IPS DF 4.7 (cell line): ENCODE data around the gene CDH12.
"Not testable (repeated sequence)": the region's sequence is repeated elsewhere in the genome, so short reads cannot be mapped to it uniquely, and the experiment has no call there.

Source experiments
- DNase-seq: peaks from one replicate; pipeline ENCODE4 v3.0.0-alpha.2; 2013; ENCODE audit warnings: low spot score; ENCODE audit errors: extremely low read depth

Gene CDH12

DNA sequence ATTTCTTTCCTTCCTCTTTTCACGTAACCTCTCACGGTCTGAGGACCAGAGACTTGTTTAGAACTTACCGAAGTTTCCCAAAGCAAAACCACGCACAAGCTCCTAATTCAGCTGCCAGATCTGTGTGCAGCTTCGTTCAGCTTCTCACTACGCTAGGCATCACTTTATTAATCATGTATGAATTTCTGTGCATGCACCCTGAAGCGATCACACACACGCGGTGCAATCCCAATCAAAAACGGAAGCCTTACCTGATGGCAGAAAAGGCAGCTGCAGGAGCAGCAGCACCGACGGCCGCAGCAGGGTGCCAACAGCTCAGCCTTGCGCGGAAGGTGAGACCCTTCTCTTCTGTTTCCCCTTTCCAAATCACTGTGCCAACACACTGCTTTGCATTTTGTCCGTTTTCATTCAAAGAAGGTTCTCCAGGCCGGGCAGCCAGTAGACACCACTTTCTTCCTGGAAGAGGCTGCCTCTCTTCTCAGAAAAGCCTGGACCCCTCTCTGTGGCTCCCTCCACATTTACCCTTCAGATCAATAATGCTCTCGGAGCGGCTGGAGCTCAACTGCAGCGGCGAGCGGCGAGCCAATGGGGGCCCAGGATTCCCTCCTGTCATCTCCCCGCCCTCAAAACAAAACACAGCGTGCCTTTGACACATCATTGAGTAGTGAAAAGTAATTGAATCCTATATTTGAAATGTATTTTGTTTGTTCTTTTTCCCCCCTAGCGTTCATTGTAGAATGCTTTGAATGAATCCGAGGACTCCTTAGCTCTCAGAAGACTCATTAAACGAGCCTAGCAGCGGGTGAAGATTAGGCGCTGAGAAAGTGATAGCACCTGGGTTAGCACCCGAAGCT is at the start of gene CDH12:
CDH12 (minus strand) TSS at position 538 of the 854 bp plus-strand sequence.
- no peak for DNase-seq

GRCh38 chr5:22901885-22902284 is 48.7 kb upstream of the CDH12 start:
- no peak for DNase-seq

DNA sequence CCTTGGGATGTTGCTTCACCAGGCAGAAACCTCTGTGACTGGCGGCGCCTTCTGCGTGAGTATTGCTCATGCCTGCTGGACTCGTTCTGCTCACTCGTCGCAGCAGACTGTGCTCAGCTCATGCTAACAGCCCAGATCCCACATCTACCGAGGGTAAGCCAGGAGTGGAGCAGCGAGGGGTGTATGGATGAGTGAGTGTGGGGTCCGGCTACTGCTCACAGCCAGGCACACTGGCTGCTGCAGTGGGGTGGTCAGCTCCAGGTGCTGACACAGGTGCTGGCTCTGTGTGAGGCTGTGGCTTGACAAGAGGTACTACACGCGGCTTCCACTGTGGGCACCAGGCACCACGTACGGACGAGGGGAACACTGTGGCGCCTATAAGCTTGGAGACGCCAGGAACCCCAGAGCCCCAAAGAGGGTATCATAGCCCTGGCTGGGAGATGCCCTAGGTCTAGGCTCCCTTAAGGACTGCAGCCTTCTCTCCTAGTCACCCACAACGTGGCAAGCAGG is 47.7 kb upstream of the CDH12 start:
- DNase-seq: no peak

- DNase-seq: no peak
Observed at GRCh38 chr5:22899341-22899740, 46.2 kb upstream of the CDH12 start.

DNA sequence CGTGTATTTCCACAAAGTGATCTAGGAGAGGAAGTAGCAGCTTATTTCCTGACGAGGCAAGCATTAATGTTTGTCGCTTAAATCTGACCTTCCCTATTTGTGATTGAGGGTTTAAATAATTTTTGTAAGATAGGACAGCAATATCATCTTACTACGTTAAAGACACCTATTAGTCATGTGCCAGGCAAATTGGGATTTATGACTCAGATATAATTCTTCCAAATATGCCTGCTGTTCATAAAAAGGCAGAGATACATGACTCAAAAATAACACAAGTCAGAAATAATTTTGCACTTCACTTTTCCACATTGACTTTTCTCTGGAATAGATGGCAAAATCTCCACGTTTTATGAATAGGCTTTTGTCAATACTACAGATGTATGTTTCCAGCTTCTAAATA is 43.0 kb upstream of the CDH12 start:
- DNase-seq: no peak

DNA sequence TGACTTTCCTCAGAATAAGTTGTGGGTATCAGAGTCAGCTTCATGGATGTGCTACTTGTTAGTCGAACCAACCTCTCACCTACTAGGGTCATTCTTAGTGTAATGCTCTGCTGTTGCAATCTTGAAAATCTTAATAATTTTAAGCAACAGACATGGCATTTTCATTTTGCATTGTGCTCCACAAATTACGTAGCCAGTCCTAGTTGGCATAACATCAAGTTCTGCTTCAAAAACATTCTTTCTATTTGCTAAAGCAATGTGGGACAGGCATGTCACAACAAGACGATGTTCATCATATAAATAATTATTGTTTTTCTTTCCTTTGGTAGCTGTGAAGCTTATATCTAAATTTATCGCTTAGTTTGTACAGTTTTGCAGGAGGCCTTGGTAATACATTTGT is 39.3 kb upstream of the CDH12 start:
- DNase-seq: no peak

- no peak for DNase-seq
Observed at GRCh38 chr5:22889720-22890119, 36.6 kb upstream of the CDH12 start.

- no peak for DNase-seq
Observed at GRCh38 chr5:22887566-22887965, 34.4 kb upstream of the CDH12 start.

DNA sequence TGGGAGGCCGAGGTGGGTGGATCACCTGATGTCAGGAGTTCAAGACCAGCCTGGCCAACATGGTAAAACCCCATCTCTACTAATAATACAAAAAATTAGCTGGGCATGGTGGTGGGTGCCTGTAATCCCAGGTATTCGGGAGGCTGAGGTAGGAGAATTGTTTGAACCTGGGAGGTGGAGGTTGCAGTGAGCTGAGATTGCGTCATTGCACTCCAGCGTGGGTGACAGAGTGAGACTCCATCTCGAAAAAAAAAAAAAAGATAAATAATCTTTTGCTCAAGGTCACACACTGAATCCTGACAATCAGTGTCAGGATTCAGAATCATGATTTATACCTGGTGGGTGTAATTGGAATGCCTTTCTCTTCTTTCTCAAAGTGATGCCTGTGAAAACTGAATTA is 5.8 kb upstream of the CDH12 start:
- DNase-seq: not testable (repeated sequence)

GRCh38 chr5:22855824-22856223 is 2.7 kb upstream of the CDH12 start:
- DNase-seq: no peak

GRCh38 chr5:22850981-22851380 is 2.2 kb downstream of the CDH12 start:
- no peak for DNase-seq

DNA sequence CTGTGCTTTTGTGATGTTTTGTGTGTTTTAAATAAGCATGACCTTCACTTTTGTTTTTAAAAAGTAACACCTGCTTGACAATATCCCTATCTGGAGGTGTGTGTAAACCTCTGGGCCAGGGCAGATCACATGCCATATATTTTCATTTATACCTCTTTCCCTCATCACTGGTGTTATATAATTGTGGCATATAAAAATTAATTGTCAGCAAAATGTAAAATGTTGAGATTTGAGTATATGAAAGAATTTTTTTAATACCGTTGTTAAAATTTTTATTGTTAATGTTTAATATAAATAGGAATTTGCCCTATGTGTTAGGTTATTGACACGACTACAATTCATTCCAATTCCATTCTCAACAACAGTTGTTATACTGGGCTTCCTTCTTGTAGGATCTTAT is 6.5 kb downstream of the CDH12 start:
- DNase-seq: no peak

- DNase-seq: no peak
Observed at GRCh38 chr5:22844636-22845035, 8.5 kb downstream of the CDH12 start.

- DNase-seq: no peak
Observed at GRCh38 chr5:22844155-22844554, 9.0 kb downstream of the CDH12 start.

GRCh38 chr5:22842574-22842973 is 10.6 kb downstream of the CDH12 start:
- DNase-seq: no peak

- DNase-seq: no peak
Observed at GRCh38 chr5:22837803-22838202, 15.3 kb downstream of the CDH12 start.

- no peak for DNase-seq
Observed at GRCh38 chr5:22835686-22836085, 17.5 kb downstream of the CDH12 start.

DNA sequence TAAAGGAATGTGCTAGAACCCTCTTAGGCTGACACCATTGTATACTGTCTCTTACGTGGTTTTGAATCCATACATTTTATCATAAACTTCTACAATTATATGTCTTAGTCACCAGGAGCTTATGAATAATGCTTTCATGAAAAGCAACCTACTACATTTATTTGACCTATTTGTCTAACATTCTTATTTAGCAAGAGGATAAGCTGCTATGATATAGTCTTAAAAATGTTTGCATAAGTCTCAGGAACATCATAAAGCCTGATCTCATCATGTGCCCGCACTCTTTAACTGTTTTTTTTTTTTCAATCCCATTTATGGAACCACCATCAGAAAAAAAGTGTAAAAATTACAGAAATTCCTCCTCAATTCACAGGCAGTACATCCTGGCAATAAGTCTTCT is 59.7 kb downstream of the CDH12 start:
- no peak for DNase-seq

DNA sequence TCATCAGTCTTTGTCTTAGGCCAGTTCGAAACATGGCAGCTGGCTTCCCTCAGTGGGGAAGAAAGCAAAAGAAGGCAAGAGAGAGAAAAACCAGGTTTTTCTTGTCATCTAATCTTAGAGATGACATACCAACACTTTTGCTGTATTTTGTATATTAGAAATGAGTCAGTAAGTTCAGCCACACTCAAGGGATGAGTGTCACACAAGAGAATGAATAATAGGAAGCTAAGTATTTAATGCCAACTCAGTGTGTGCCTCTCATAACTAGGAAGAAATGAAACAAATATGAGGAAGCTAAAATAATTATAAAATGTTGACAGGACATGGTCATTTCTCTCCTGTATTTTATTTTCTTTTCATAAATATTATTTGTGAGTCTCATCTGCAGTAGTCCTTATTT is 65.3 kb downstream of the CDH12 start:
- no peak for DNase-seq

GRCh38 chr5:22787398-22787797 is 65.7 kb downstream of the CDH12 start:
- DNase-seq: no peak

- DNase-seq: no peak
Observed at GRCh38 chr5:22780756-22781155, 72.4 kb downstream of the CDH12 start.

DNA sequence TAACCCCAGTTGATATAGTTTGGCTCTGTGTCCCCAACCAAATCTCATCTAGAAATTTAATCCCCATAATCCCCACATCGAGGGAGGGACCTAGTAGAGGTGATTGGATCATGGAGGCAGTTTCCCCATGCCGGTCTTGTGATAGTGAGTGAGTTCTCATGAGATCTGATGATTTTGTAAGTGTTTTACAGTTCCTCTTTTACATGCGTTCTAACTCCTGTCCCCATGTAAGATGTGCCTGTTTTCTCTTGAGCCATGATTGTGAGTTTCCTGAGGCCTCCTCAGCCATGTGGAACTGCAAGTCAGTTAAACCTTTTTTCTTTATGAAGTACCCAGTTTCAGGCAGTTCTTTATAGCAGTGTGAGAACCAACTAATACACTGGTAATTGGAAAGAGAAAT is 73.6 kb downstream of the CDH12 start:
- no peak for DNase-seq

DNA sequence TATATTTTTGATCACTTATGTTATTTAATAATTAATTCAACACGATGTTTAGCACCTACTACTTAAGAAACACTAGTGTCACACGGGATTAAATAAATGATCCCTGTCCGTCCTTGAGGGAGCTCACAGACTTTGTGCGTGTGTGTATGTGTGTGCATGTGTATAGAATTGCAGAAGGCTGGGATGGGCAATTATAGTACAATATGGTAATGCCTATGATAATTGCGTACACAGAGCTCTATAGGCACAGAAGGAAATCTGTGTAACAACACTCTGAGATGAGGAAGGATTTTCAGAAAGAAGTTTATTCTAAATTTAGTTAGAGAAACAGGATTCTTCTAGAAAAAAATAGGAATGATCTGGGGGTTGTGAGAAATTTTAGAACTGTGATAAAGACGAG is 76.9 kb downstream of the CDH12 start:
- no peak for DNase-seq
